Nucleus accumbens (tissue), 56 donors: ENCODE data around the gene ENTREP3.

Experiments
- DNase-seq, 56 donors: peaks; one replicate each; lab custom pipeline; 2025; lab: John Stamatoyannopoulos, UW

Gene ENTREP3

DNA sequence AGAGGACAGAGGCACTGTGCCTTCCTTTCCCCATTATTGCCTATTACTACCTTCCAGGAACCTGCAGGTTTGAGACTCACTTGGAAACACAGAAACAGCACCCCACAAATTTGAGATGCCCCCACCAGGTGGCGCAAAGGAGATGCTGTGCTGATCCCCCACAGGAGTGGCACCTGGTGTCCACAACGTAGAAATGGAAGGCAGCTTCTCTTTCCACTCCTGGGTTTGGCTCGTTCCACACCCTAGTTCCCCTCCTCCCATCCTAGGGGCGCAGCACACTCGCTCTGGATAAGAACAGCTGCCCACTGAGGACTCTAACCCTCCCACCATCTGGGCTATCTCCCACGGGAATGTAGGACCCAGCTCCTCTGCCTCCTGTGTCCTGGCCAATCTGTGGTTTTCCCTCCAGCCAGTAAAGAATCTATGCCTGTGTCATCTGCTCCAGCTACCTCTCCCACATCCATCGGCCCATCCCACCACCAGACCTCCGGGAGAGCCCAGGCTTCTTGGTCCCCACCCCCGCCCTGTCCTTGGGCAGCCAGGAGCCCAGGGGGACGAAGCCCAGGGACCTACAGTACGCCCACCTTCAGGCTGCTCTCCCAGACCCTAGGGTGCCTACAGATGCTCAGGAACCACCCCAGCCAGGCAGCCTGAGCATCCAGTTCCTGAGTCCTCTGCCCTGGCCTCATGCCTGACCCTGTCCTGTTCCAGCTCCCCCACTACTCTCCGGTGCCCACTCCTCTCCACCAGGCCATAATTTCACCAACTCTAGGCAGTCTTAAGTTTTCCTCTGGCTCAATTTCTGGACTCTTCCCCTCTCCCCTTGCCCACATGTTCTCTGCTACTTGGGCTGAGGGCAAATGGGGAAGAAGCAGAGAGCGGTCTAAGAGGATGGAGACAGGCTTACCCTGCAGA lies 48.1 kb downstream of the ENTREP3 start:
- DNase-seq = peak in 53 of 56 donors; percentile 17 to 92 (median 59)

- no peak for DNase-seq
Measured at GRCh38 chr1:155205969-155206593, 49.2 kb downstream of the ENTREP3 start.

DNA sequence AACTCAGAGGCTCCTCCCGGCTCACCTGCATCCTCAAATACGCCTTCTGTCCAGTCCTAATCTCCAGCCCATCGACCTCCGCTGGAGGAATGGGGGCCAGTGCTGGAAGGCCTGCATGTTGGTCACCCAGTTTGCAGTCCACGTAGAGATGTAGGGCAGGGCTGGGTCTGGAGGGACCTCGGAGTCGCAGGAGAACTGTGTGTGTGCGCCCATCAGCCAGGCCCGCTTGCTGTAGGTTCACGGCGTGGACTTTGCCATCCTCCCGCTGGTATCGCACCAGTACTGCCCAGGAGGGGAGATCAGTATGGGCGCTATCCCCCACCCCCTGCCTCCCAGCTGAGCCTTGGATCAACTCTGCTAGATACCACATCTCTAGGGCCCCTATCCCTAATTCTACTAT lies 50.2 kb downstream of the ENTREP3 start:
- no peak for DNase-seq

GRCh38 chr1:155202731-155203515 lies 52.4 kb downstream of the ENTREP3 start:
- no peak for DNase-seq

DNA sequence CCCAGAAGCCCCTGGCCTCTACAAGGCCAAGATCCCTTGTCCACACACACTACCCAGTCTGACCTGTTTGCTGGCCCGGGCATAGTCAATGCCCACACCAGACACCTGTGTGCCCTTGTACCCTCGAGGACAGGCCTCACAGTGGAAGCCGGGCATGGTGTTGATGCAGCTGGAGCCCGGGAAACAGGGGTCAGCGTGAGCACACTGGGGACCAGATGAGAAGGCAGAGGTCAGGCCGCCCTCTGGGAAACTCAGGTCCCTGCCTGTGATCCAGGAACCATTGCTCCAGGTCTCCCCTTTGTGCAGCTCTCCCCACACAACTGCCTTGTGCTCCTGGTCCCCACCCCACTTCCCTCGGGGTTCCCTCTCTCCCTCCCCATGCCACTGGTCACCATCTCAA lies 53.1 kb downstream of the ENTREP3 start:
- DNase-seq = no peak

- no peak for DNase-seq
Measured at GRCh38 chr1:155200920-155201319, 54.4 kb downstream of the ENTREP3 start.

DNA sequence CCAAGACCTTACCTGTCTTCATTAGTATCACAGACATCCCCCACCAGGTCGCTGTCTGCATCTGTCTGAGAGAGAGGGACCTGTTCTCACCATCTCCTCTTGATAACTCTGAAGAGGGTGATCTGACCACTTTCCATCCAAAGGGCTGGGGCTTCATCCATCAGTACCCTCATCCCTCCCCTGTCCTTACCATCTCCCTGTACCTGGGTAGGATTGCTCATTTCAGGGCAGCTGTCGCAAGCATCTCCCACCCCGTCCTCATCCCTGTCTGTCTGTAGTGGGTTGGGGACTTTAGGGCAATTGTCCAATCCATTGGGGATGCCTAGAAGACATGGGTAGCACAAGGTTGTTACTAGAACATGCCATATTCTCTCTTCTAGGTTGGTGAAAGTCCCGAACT lies 55.5 kb downstream of the ENTREP3 start:
- DNase-seq = no peak

GRCh38 chr1:155198547-155198906 lies 56.8 kb downstream of the ENTREP3 start:
- DNase-seq = no peak

GRCh38 chr1:155197901-155198546 lies 57.3 kb downstream of the ENTREP3 start:
- no peak for DNase-seq
